Midbrain (tissue), 1 donor: ENCODE results near the gene SOX6.

ENCODE experiments used
- DNase-seq: peaks from one replicate; lab custom pipeline; 2025; lab: John Stamatoyannopoulos, UW

Gene SOX6

GRCh38 chr11:15963266-15963665, 393.1 kb downstream of the SOX6 start:
- no peak for DNase-seq

- DNase-seq, result no peak
Observed at GRCh38 chr11:15958910-15959309, 397.4 kb downstream of the SOX6 start.

- no peak for DNase-seq
Observed at GRCh38 chr11:15957234-15957633, 399.1 kb downstream of the SOX6 start.

- no peak for DNase-seq
Observed at GRCh38 chr11:15956302-15956701, 400.0 kb downstream of the SOX6 start.

GRCh38 chr11:15955595-15955994, 400.8 kb downstream of the SOX6 start:
- DNase-seq, result no peak

GRCh38 chr11:15947681-15948648, 408.4 kb downstream of the SOX6 start:
- no peak for DNase-seq

GRCh38 chr11:15945726-15946125, 410.6 kb downstream of the SOX6 start:
- no peak for DNase-seq

- no peak for DNase-seq
Observed at GRCh38 chr11:15944460-15944859, 411.9 kb downstream of the SOX6 start.

GRCh38 chr11:15943418-15944197, 412.7 kb downstream of the SOX6 start:
- DNase-seq, result no peak

- DNase-seq, result no peak
Observed at GRCh38 chr11:15942936-15943335, 413.4 kb downstream of the SOX6 start.

- DNase-seq, result no peak
Observed at GRCh38 chr11:15942126-15942525, 414.2 kb downstream of the SOX6 start.

GRCh38 chr11:15941206-15941770, 415.1 kb downstream of the SOX6 start:
- DNase-seq, result no peak

- no peak for DNase-seq
Observed at GRCh38 chr11:15940462-15941205, 415.7 kb downstream of the SOX6 start.

GRCh38 chr11:15938983-15939382, 417.4 kb downstream of the SOX6 start:
- no peak for DNase-seq

GRCh38 chr11:15938121-15938611, 418.2 kb downstream of the SOX6 start:
- DNase-seq, result no peak

- DNase-seq, result no peak
Observed at GRCh38 chr11:15937601-15938120, 418.7 kb downstream of the SOX6 start.

- no peak for DNase-seq
Observed at GRCh38 chr11:15936011-15936410, 420.3 kb downstream of the SOX6 start.

GRCh38 chr11:15935373-15935772, 421.0 kb downstream of the SOX6 start:
- no peak for DNase-seq

GRCh38 chr11:15933886-15934625, 422.3 kb downstream of the SOX6 start:
- DNase-seq, result no peak

- DNase-seq, result no peak
Observed at GRCh38 chr11:15932417-15932816, 423.9 kb downstream of the SOX6 start.

GRCh38 chr11:15931497-15931896, 424.8 kb downstream of the SOX6 start:
- DNase-seq, result no peak
